Nephron progenitor cell (in vitro differentiated cells): ENCODE data around the gene FN1.
"Not testable (repeated sequence)": the region's sequence is repeated elsewhere in the genome, so short reads cannot be mapped to it uniquely, and the experiment has no call there.

Experiments
- DNase-seq: peaks from one replicate; pipeline ENCODE4 v3.0.0; 2021
- H3K27ac Mint-ChIP-seq: 2 replicates; pipeline ENCODE4 v1.8.0; 2021; ENCODE audit warnings: mild to moderate bottlenecking, moderate library complexity, mixed read lengths
- H3K27me3 Mint-ChIP-seq: 2 replicates; pipeline ENCODE4 v1.8.0; 2021; ENCODE audit warnings: mild to moderate bottlenecking, low read depth, mixed read lengths; ENCODE audit not compliant: poor library complexity
- H3K36me3 Mint-ChIP-seq: 2 replicates; pipeline ENCODE4 v1.8.0; 2021; ENCODE audit warnings: low read depth, mixed read lengths
- H3K4me1 Mint-ChIP-seq: 2 replicates; pipeline ENCODE4 v1.8.0; 2021; ENCODE audit warnings: mixed read lengths
- H3K4me3 Mint-ChIP-seq: 2 replicates; pipeline ENCODE4 v1.8.0; 2021; ENCODE audit warnings: mild to moderate bottlenecking, moderate library complexity, mixed read lengths
- H3K9me3 Mint-ChIP-seq: 2 replicates; pipeline ENCODE4 v1.8.0; 2021; ENCODE audit warnings: mild to moderate bottlenecking, moderate library complexity, mixed read lengths
- CTCF ChIP-seq: fragments of 200-600 bp; sonication (generic); IDR thresholded peaks from 2 replicates; pipeline ENCODE4 v1.5.0; 2021; ENCODE audit warnings: antibody characterized with exemption

Gene FN1

GRCh38 chr2:215363039-215363438, 72.8 kb downstream of the FN1 start:
- H3K9me3 Mint-ChIP-seq, result no peaks in the 10 kb centered on the region
- no peaks in the 10 kb centered on the region for H3K27me3 Mint-ChIP-seq
- H3K36me3 Mint-ChIP-seq, result peaks cover 66% of the 10 kb centered on the region
- no peak for TF ChIP-seq CTCF
- H3K4me1 Mint-ChIP-seq, result no peaks in the 10 kb centered on the region
- no peak for DNase-seq
- H3K27ac Mint-ChIP-seq, result no peak overlapping the region
- H3K4me3 Mint-ChIP-seq, result no peak overlapping the region

- no peak for DNase-seq
- peaks cover 61% of the 10 kb centered on the region for H3K36me3 Mint-ChIP-seq
- TF ChIP-seq CTCF, result no peak
- H3K9me3 Mint-ChIP-seq, result no peaks in the 10 kb centered on the region
- no peak overlapping the region for H3K4me3 Mint-ChIP-seq
- no peaks in the 10 kb centered on the region for H3K27me3 Mint-ChIP-seq
- no peaks in the 10 kb centered on the region for H3K4me1 Mint-ChIP-seq
- peak overlapping the region; percentile 73 for H3K27ac Mint-ChIP-seq
Observed at GRCh38 chr2:215362562-215362904, 73.3 kb downstream of the FN1 start.

GRCh38 chr2:215361876-215362561, 73.8 kb downstream of the FN1 start:
- no peaks in the 10 kb centered on the region for H3K9me3 Mint-ChIP-seq
- no peak overlapping the region for H3K27ac Mint-ChIP-seq
- no peaks in the 10 kb centered on the region for H3K4me1 Mint-ChIP-seq
- TF ChIP-seq CTCF, result no peak
- DNase-seq, result no peak
- H3K4me3 Mint-ChIP-seq, result no peak overlapping the region
- peaks cover 56% of the 10 kb centered on the region for H3K36me3 Mint-ChIP-seq
- H3K27me3 Mint-ChIP-seq, result no peaks in the 10 kb centered on the region

GRCh38 chr2:215361211-215361875, 74.5 kb downstream of the FN1 start:
- no peak overlapping the region for H3K27ac Mint-ChIP-seq
- H3K9me3 Mint-ChIP-seq, result no peaks in the 10 kb centered on the region
- TF ChIP-seq CTCF, result no peak
- no peak for DNase-seq
- H3K36me3 Mint-ChIP-seq, result peaks cover 49% of the 10 kb centered on the region
- H3K4me1 Mint-ChIP-seq, result no peaks in the 10 kb centered on the region
- H3K4me3 Mint-ChIP-seq, result no peak overlapping the region
- H3K27me3 Mint-ChIP-seq, result no peaks in the 10 kb centered on the region

GRCh38 chr2:215360596-215360995, 75.3 kb downstream of the FN1 start:
- DNase-seq, result no peak
- no peaks in the 10 kb centered on the region for H3K4me1 Mint-ChIP-seq
- no peak overlapping the region for H3K27ac Mint-ChIP-seq
- H3K4me3 Mint-ChIP-seq, result no peak overlapping the region
- no peaks in the 10 kb centered on the region for H3K9me3 Mint-ChIP-seq
- H3K27me3 Mint-ChIP-seq, result no peaks in the 10 kb centered on the region
- H3K36me3 Mint-ChIP-seq, result peaks cover 46% of the 10 kb centered on the region
- TF ChIP-seq CTCF, result no peak

- not testable (repeated sequence) for DNase-seq, H3K27ac Mint-ChIP-seq, H3K9me3 Mint-ChIP-seq, H3K4me3 Mint-ChIP-seq, H3K4me1 Mint-ChIP-seq, H3K27me3 Mint-ChIP-seq
- peaks cover 46% of the 10 kb centered on the region for H3K36me3 Mint-ChIP-seq
Observed at GRCh38 chr2:215360059-215360458, 75.8 kb downstream of the FN1 start.
